ENCODE data around the gene GZMM. TPM values are rescaled to one million over a fixed set of nuclear protein-coding genes. Genes with fewer than 3 reads are reported as not detected.

Gene GZMM
- total RNA-seq, 2 donors from 2014 or later, result 0.51 TPM; not detected in 1

- no peaks in the 10 kb centered on the region for H3K4me1 Mint-ChIP-seq
- no peak for DNase-seq
- Histone ChIP-seq H3K36me3 (ENCODE audit: control insufficient read depth, insufficient read depth, low read length) (no peaks in the 10 kb centered on the region), H3K4me1 (ENCODE audit: control insufficient read depth, insufficient read depth, low read length) (no peaks in the 10 kb centered on the region), H3K9me3 (ENCODE audit: control insufficient read depth, low read length) (no peaks in the 10 kb centered on the region), H3K9ac (ENCODE audit: extremely low read depth, low read length, poor library complexity, severe bottlenecking) (no peak overlapping the region), H3K4me3 (ENCODE audit: low read length) (no peak overlapping the region), H3K27ac (ENCODE audit: low read depth, low read length) (no peak overlapping the region), H3K27me3 (ENCODE audit: control insufficient read depth, insufficient read depth, low read length, poor library complexity, severe bottlenecking) (no peaks in the 10 kb centered on the region)
- no peak for TF ChIP-seq CTCF (conservative IDR thresholded peaks at IDR 0.05)
- H3K27me3 Mint-ChIP-seq (ENCODE audit: insufficient read depth), result peaks cover 34% of the 10 kb centered on the region
- no peak overlapping the region for H3K27ac Mint-ChIP-seq
- 96 to 98% methylated on average over 37 to 45 of the region's 45 CpGs for WGBS, 2 experiments (ENCODE audit: insufficient coverage in 1 of 2, insufficient read length in 1 of 2)
- H3K36me3 Mint-ChIP-seq (ENCODE audit: low read depth), result peaks cover 4% of the 10 kb centered on the region
- H3K4me3 Mint-ChIP-seq, result no peak overlapping the region
- no peaks in the 10 kb centered on the region for H3K9me3 Mint-ChIP-seq
Observed at GRCh38 chr19:519449-519865, 24.4 kb upstream of the GZMM start.

GRCh38 chr19:522726-523125 lies 21.1 kb upstream of the GZMM start:
- no peak overlapping the region for H3K27ac Mint-ChIP-seq
- no peak overlapping the region for H3K4me3 Mint-ChIP-seq
- DNase-seq, result no peak
- H3K27ac ChIP-seq (ENCODE audit: low read depth, low read length), result no peak overlapping the region
- H3K9ac ChIP-seq (ENCODE audit: extremely low read depth, low read length, poor library complexity, severe bottlenecking), result no peak overlapping the region
- no peak overlapping the region for H3K4me3 ChIP-seq (ENCODE audit: low read length)
- no peaks in the 10 kb centered on the region for H3K9me3 Mint-ChIP-seq
- H3K9me3 ChIP-seq (ENCODE audit: control insufficient read depth, low read length), result no peaks in the 10 kb centered on the region
- no peaks in the 10 kb centered on the region for H3K4me1 ChIP-seq (ENCODE audit: control insufficient read depth, insufficient read depth, low read length)
- TF ChIP-seq CTCF (conservative IDR thresholded peaks at IDR 0.05), result no peak
- H3K36me3 ChIP-seq (ENCODE audit: control insufficient read depth, insufficient read depth, low read length), result no peaks in the 10 kb centered on the region
- H3K4me1 Mint-ChIP-seq, result no peaks in the 10 kb centered on the region
- 94 to 95% methylated on average over 9 to 12 of the region's 12 CpGs for WGBS, 2 experiments (ENCODE audit: insufficient coverage in 1 of 2, insufficient read length in 1 of 2)
- H3K27me3 Mint-ChIP-seq (ENCODE audit: insufficient read depth), result peaks cover 37% of the 10 kb centered on the region
- no peaks in the 10 kb centered on the region for H3K27me3 ChIP-seq (ENCODE audit: control insufficient read depth, insufficient read depth, low read length, poor library complexity, severe bottlenecking)
- peaks cover 1% of the 10 kb centered on the region for H3K36me3 Mint-ChIP-seq (ENCODE audit: low read depth)

DNA sequence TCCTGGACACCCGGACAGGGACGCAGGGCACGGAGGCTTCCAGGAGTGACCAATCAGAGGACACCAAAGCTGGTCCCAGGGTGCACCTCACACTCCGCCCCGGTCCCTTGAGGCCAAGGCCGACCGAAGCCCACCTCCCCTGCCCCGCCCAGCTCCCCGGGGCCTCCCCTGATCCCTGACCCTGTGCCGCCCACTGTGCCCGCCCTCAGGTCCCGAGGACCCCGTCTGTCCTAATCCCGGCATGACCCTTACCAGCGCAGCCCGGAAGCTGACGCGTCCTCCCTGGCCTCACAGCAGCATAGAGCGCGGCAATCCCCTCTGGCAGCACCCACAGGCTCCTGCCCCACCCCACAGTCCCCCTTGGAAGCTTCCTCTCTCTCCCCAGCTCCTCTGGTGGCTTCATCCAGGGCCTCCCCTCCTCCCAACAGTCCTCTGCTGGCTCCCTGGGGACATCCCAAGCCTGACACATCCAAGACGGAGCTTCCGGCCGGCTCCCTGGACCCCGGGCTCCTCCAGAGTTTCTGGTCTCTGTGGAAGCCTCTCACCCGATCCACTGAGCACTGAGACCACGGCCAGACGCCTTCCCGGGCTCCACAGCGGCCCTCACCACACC lies 19.7 kb upstream of the GZMM start:
- no peak overlapping the region for H3K4me3 Mint-ChIP-seq
- H3K27ac Mint-ChIP-seq, result no peak overlapping the region
- Histone ChIP-seq H3K4me1 (ENCODE audit: control insufficient read depth, insufficient read depth, low read length) (no peaks in the 10 kb centered on the region), H3K9me3 (ENCODE audit: control insufficient read depth, low read length) (no peaks in the 10 kb centered on the region), H3K27ac (ENCODE audit: low read depth, low read length) (no peak overlapping the region), H3K4me3 (ENCODE audit: low read length) (no peak overlapping the region), H3K36me3 (ENCODE audit: control insufficient read depth, insufficient read depth, low read length) (no peaks in the 10 kb centered on the region), H3K9ac (ENCODE audit: extremely low read depth, low read length, poor library complexity, severe bottlenecking) (no peak overlapping the region), H3K27me3 (ENCODE audit: control insufficient read depth, insufficient read depth, low read length, poor library complexity, severe bottlenecking) (no peaks in the 10 kb centered on the region)
- H3K36me3 Mint-ChIP-seq (ENCODE audit: low read depth), result peaks cover 1% of the 10 kb centered on the region
- H3K4me1 Mint-ChIP-seq, result no peaks in the 10 kb centered on the region
- H3K27me3 Mint-ChIP-seq (ENCODE audit: insufficient read depth), result peaks cover 37% of the 10 kb centered on the region
- DNase-seq, result no peak
- 86 to 90% methylated on average over 20 to 29 of the region's 29 CpGs for WGBS, 2 experiments (ENCODE audit: insufficient coverage in 1 of 2, insufficient read length in 1 of 2)
- no peak for TF ChIP-seq CTCF (conservative IDR thresholded peaks at IDR 0.05)
- H3K9me3 Mint-ChIP-seq, result no peaks in the 10 kb centered on the region
